Breast epithelium (tissue), 3 donors: ENCODE data around the gene ANTXR2.

Experiments used
- CTCF ChIP-seq, 3 donors: fragments of 450-650 bp; IDR thresholded peaks; one replicate each; pipeline ENCODE4 v1.5.1; 2016 to 2017; ENCODE audit warnings: antibody characterized with exemption in 3 of 3, mild to moderate bottlenecking in 3 of 3, moderate library complexity in 3 of 3
- POLR2A ChIP-seq: fragments of 450-650 bp; IDR thresholded peaks from one replicate; pipeline ENCODE4 v1.6.1; 2016; ENCODE audit warnings: antibody characterized with exemption, mild to moderate bottlenecking, moderate library complexity

- TF ChIP-seq CTCF (IDR thresholded peaks at IDR 0.05) (no peak), POLR2A (no peak)
Measured at GRCh38 chr4:79927931-79928330, 145.1 kb downstream of the ANTXR2 start.
